HCT116 (cell line): Measurements from ENCODE around the gene TARS2.

Experiments used
- CBX3 ChIP-seq: IDR thresholded peaks from 2 replicates; pipeline ENCODE4 v1.6.1; 2012; ENCODE audit warnings: low read depth
- CEBPB ChIP-seq: IDR thresholded peaks from 2 replicates; pipeline ENCODE4 v1.6.1; 2012; ENCODE audit warnings: low read depth
- EGR1 ChIP-seq: IDR thresholded peaks from 2 replicates; pipeline ENCODE4 v1.6.1; 2012; ENCODE audit warnings: low read depth
- EZH2 ChIP-seq: fragments of 200-600 bp; sonication (generic); IDR thresholded peaks from 2 replicates; pipeline ENCODE4 v1.6.1; 2017; ENCODE audit warnings: antibody characterized with exemption, mixed run types
- EZH2phosphoT487 ChIP-seq: fragments of 200-600 bp; IDR thresholded peaks from 2 replicates; pipeline ENCODE4 v1.6.1; 2018; ENCODE audit warnings: antibody characterized with exemption, borderline replicate concordance
- POLR2A ChIP-seq: IDR thresholded peaks from 2 replicates; pipeline ENCODE4 v1.7.0; 2011; ENCODE audit warnings: borderline replicate concordance; ENCODE audit not compliant: insufficient read depth, insufficient read length; ENCODE audit errors: extremely low read depth
- POLR2AphosphoS5 ChIP-seq: IDR thresholded peaks from 2 replicates; pipeline ENCODE4 v1.6.1; 2011; ENCODE audit warnings: mild to moderate bottlenecking, low read depth, low read length, moderate library complexity
- RAD21 ChIP-seq: IDR thresholded peaks from 2 replicates; pipeline ENCODE4 v1.6.1; 2012; ENCODE audit warnings: low read depth, mild to moderate bottlenecking
- SIN3A ChIP-seq: IDR thresholded peaks from 2 replicates; pipeline ENCODE4 v1.6.1; 2012; ENCODE audit warnings: low read depth
- SRF ChIP-seq: IDR thresholded peaks from 2 replicates; pipeline ENCODE4 v1.6.1; 2012; ENCODE audit warnings: low read depth
- ZNF274 ChIP-seq: fragments of 200-500 bp; sonication (Bioruptor generic); IDR thresholded peaks from 2 replicates; pipeline ENCODE4 v1.6.1; 2014; ENCODE audit warnings: mild to moderate bottlenecking, low read depth, low read length, inconsistent platforms
- TF ChIP-seq, protein P1 (sequence below), 3 experiments: fragments of 200-600 bp in 1 of 3; sonication (generic) in 1 of 3; IDR thresholded peaks in 2 of 3; conservative IDR thresholded peaks in 1 of 3; 2 replicates each; pipeline ENCODE4 v1.5.1; 2012 to 2017; ENCODE audit warnings: low read depth in 2 of 3, low read length in 2 of 3, antibody characterized with exemption in 1 of 3, borderline replicate concordance in 1 of 3, control low read depth in 1 of 3, mild to moderate bottlenecking in 1 of 3, mixed read lengths in 1 of 3, mixed run types in 1 of 3, moderate library complexity in 1 of 3; ENCODE audit not compliant: insufficient read depth in 1 of 3
- TF ChIP-seq, protein P2 (sequence below): IDR thresholded peaks from 2 replicates; pipeline ENCODE4 v1.6.1; 2011; ENCODE audit warnings: mild to moderate bottlenecking, low read length, moderate library complexity; ENCODE audit not compliant: insufficient replicate concordance; ENCODE audit errors: extremely low read depth
- TF ChIP-seq, protein P3 (sequence below): IDR thresholded peaks from 2 replicates; pipeline ENCODE4 v1.6.1; 2012; ENCODE audit warnings: low read depth

DNA sequence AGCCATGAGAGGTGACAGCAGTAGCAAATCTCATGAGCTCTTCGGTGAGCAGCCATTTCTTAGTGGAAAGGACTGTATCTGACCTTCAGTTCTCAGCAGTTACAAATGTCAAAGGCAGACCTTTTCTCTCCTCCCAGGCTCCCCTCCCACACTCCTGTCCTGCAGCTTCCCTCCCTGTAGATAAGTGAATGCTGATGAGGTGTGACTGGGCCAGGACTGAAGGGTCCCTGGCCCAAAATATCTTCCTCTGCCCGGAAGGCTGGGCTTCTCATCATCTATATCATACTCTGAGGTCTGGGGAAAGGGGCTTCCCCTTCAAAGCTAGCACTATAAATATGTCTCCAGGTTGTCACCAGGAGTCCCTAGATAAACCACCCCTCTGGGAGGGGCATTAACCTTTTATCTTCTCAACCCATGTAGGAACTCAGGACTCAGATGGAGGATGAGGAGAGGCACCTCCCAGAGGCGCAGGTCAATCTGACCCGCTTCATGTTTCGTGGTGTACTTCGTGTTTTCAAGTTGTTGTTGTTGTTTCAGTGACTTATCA is 58.3 kb downstream of the TARS2 start:
- TF ChIP-seq, protein P1, sequence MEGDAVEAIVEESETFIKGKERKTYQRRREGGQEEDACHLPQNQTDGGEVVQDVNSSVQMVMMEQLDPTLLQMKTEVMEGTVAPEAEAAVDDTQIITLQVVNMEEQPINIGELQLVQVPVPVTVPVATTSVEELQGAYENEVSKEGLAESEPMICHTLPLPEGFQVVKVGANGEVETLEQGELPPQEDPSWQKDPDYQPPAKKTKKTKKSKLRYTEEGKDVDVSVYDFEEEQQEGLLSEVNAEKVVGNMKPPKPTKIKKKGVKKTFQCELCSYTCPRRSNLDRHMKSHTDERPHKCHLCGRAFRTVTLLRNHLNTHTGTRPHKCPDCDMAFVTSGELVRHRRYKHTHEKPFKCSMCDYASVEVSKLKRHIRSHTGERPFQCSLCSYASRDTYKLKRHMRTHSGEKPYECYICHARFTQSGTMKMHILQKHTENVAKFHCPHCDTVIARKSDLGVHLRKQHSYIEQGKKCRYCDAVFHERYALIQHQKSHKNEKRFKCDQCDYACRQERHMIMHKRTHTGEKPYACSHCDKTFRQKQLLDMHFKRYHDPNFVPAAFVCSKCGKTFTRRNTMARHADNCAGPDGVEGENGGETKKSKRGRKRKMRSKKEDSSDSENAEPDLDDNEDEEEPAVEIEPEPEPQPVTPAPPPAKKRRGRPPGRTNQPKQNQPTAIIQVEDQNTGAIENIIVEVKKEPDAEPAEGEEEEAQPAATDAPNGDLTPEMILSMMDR (IDR thresholded peaks at IDR 0.05 in 2 of 3, conservative IDR thresholded peaks at IDR 0.05 in 1 of 3; ENCODE audit: borderline replicate concordance in 1 of 3, insufficient read depth in 1 of 3, low read depth in 2 of 3, low read length in 2 of 3), result no peak
- TF ChIP-seq EGR1, result no peak
- TF ChIP-seq POLR2AphosphoS5, result no peak
- TF ChIP-seq, protein P2, sequence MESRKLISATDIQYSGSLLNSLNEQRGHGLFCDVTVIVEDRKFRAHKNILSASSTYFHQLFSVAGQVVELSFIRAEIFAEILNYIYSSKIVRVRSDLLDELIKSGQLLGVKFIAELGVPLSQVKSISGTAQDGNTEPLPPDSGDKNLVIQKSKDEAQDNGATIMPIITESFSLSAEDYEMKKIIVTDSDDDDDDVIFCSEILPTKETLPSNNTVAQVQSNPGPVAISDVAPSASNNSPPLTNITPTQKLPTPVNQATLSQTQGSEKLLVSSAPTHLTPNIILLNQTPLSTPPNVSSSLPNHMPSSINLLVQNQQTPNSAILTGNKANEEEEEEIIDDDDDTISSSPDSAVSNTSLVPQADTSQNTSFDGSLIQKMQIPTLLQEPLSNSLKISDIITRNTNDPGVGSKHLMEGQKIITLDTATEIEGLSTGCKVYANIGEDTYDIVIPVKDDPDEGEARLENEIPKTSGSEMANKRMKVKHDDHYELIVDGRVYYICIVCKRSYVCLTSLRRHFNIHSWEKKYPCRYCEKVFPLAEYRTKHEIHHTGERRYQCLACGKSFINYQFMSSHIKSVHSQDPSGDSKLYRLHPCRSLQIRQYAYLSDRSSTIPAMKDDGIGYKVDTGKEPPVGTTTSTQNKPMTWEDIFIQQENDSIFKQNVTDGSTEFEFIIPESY, result no peak
- TF ChIP-seq POLR2A, result no peak
- TF ChIP-seq CEBPB, result no peak
- no peak for TF ChIP-seq EZH2
- TF ChIP-seq RAD21, result no peak
- TF ChIP-seq ZNF274, result no peak
- no peak for TF ChIP-seq SIN3A
- TF ChIP-seq, protein P3, sequence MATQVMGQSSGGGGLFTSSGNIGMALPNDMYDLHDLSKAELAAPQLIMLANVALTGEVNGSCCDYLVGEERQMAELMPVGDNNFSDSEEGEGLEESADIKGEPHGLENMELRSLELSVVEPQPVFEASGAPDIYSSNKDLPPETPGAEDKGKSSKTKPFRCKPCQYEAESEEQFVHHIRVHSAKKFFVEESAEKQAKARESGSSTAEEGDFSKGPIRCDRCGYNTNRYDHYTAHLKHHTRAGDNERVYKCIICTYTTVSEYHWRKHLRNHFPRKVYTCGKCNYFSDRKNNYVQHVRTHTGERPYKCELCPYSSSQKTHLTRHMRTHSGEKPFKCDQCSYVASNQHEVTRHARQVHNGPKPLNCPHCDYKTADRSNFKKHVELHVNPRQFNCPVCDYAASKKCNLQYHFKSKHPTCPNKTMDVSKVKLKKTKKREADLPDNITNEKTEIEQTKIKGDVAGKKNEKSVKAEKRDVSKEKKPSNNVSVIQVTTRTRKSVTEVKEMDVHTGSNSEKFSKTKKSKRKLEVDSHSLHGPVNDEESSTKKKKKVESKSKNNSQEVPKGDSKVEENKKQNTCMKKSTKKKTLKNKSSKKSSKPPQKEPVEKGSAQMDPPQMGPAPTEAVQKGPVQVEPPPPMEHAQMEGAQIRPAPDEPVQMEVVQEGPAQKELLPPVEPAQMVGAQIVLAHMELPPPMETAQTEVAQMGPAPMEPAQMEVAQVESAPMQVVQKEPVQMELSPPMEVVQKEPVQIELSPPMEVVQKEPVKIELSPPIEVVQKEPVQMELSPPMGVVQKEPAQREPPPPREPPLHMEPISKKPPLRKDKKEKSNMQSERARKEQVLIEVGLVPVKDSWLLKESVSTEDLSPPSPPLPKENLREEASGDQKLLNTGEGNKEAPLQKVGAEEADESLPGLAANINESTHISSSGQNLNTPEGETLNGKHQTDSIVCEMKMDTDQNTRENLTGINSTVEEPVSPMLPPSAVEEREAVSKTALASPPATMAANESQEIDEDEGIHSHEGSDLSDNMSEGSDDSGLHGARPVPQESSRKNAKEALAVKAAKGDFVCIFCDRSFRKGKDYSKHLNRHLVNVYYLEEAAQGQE, result no peak
- TF ChIP-seq CBX3, result no peak
- TF ChIP-seq SRF, result no peak
- TF ChIP-seq EZH2phosphoT487, result no peak
